ENCODE measurements around the gene NFATC3.

GRCh38 chr16:68066763-68067162 lies 18.4 kb upstream of the NFATC3 start:
- TF ChIP-seq CTCF (IDR thresholded peaks at IDR 0.05) (no peak), POLR2A (IDR thresholded peaks at IDR 0.05) (no peak)

Data from body of pancreas (tissue), 4 donors.